NB4 (cell line): ENCODE results near the gene ALPK3.

Source experiments
- DNase-seq: peaks from one replicate; pipeline ENCODE4 v3.0.0; 2010; ENCODE audit warnings: low read depth
- H3K4me3 ChIP-seq: one replicate; pipeline ENCODE4 v1.5.1; 2011; ENCODE audit warnings: mild to moderate bottlenecking, low read depth, low read length, moderate library complexity
- CTCF ChIP-seq: IDR thresholded peaks from one replicate; pipeline ENCODE4 v1.5.1; 2012; ENCODE audit warnings: low read depth, low read length
- MAX ChIP-seq: IDR thresholded peaks from 2 replicates; pipeline ENCODE4 v1.6.1; 2011; ENCODE audit warnings: low read depth, low read length
- MYC ChIP-seq: IDR thresholded peaks from 2 replicates; pipeline ENCODE4 v1.6.1; 2011; ENCODE audit warnings: low read depth, low read length
- POLR2A ChIP-seq: IDR thresholded peaks from 2 replicates; pipeline ENCODE4 v1.6.1; 2011; ENCODE audit warnings: mild to moderate bottlenecking; ENCODE audit not compliant: insufficient read length; ENCODE audit errors: extremely low read depth

ALPK3 gene

DNA sequence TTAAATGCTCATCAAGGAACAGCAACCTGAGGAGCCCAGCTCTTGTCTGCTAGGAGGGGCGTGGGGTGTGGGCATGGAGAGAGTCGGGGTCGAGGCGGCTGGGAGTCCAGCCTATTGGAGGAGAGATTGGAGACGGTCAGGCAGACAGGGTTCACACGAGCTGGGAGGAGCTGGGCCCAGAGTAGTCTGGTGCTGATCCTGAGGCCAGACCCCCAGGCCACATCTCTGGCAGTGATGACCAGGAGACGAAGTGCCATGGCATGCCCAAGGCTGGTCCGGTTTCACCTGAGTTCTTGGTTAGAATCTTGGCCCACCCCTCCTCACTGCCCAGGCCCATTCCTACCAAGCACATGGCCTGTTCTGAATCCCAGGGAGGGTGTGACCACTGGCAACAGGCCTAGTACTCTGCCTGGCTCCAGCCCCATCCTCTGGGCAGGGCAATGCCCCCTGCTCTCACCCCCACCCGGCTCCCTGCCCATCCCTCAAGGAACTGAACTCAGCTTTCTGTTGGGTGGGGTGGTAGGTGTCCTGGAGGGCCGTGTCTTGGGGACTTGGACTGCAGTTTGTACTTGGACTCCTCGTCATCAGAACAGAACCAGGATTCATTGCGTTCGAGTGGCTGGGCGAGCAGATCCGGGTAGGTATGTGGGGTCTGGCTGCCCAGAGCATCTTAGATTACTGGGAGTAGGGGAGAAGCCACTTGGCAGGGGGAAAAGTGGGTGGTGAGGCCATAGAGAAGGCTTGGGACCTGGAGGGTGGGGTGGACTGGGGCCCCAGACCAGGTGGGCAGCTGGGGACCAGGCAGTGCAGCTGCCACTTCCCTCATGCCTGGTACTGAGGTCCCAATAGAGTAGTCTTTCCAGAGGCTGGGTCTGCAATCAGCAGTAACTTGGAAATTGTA lies 88.1 kb downstream of the ALPK3 start:
- TF ChIP-seq MAX, result no peak
- no peak for TF ChIP-seq CTCF
- no peak for TF ChIP-seq POLR2A
- TF ChIP-seq MYC, result no peak
- H3K4me3 ChIP-seq, result no peak overlapping the region
- no peak for DNase-seq

DNA sequence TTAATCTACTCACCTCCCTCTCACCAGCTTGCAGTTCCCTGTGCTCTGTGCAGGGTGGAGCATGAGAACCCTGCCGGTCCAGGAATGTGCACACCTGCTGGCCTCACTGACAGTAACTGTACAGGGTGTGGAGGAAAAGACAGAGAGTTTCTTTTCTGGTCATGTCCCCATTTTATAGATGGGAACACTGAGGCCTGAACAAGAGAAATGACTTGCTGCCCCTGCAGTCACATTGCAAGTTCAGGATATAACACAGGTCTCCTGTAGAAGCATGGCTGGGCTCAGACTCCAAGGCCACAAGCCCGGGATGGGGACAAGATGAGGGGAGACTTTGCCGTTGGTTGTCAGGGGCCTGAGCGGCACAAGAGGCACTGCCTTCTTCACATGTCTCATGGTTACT lies 90.6 kb downstream of the ALPK3 start:
- no peak for DNase-seq
- TF ChIP-seq MAX, result no peak
- TF ChIP-seq POLR2A, result no peak
- TF ChIP-seq CTCF, result no peak
- no peak for TF ChIP-seq MYC
- H3K4me3 ChIP-seq, result no peak overlapping the region

DNA sequence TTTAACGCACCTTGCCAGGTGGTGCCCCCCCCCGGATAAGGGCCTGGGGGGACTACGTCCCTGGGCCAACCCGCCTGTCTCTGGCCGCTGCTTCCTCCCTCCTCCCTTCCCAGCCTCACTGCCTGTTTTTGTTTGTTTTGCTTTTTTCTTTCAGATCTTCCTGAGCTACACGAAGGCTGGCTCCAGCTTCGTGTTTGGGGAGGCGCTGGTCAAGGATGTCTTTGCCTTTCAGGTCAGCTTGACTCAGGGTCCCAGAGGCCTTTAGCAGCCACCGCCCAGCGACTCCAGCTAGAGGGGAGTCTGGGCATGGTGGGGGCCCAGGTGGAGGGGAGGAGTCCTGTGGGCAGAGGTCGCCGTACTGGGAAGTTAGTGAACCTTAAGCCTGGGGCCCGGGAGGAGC lies 91.4 kb downstream of the ALPK3 start:
- no peak overlapping the region for H3K4me3 ChIP-seq
- no peak for DNase-seq
- TF ChIP-seq CTCF, result no peak
- no peak for TF ChIP-seq MAX
- no peak for TF ChIP-seq MYC
- no peak for TF ChIP-seq POLR2A

DNA sequence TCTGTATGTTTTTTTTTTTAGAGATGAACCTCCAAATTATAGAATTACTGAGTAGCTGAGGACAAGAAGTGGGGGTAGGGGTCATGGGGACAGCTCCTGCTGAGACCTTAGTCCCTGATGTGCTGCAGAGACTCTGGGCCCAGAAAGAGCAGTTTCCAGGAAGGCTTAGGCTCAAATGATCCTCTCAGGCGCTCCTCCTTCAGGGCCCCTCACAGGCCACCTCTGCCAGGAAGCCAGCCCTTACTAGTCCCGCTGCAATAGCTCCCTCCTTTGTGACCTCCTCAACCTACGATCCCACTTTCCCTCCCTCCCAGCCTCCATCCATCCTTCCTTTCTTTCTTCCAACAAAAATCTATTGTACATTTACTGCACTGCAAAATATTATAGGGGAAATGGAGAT lies 91.9 kb downstream of the ALPK3 start:
- DNase-seq, result no peak
- no peak for TF ChIP-seq MYC
- no peak for TF ChIP-seq CTCF
- TF ChIP-seq POLR2A, result no peak
- TF ChIP-seq MAX, result no peak

DNA sequence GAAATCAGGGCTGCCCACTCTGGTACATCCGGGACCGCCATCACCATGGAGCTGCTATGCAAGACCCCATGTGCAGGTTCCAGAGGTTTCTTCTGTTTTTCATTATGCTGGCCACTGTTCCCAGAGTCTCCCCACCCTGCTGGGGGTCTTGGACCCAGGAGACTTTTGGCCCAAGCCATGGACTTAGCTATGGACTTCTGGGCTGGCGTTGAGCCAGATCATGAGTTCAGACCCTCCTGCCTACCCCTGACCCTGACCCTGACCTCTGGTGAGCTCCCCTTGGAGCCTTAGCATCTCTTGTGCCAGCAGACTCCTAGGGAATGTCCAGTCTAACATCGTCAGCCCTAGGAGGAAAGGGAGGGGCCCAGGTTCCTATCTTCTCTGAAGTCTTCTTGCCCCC lies 92.6 kb downstream of the ALPK3 start:
- TF ChIP-seq MAX (no peak), CTCF (no peak), MYC (no peak), POLR2A (no peak)
- H3K4me3 ChIP-seq, result no peak overlapping the region
- DNase-seq, result no peak

More for the DNA sequence above, 91.9 kb downstream of the ALPK3 start:
- no peak overlapping the region for H3K4me3 ChIP-seq
